Keratinocyte (primary cell): ENCODE data around the gene COL13A1. TPM values are rescaled to one million over a fixed set of nuclear protein-coding genes. Genes with fewer than 3 reads are reported as not detected.

Experiments used
- DNase-seq: peaks from one replicate; pipeline ENCODE4 v3.0.0-alpha.2; 2011; ENCODE audit warnings: low read depth, missing footprints, low spot score
- FAIRE-seq: peaks from 2 replicates; lab custom pipeline; 2011; peaks lifted over from hg19 to GRCh38; lab: Jason Lieb, UNC
- H2AFZ ChIP-seq: 2 replicates; pipeline ENCODE4 v1.6.0; 2012; ENCODE audit warnings: low read length, control low read depth, inconsistent platforms; ENCODE audit not compliant: control insufficient read depth
- H3K27ac ChIP-seq: 2 replicates; pipeline ENCODE4 v1.5.1; 2011; ENCODE audit warnings: low read length; ENCODE audit not compliant: control insufficient read depth, insufficient read depth
- H3K27me3 ChIP-seq: 3 replicates; pipeline ENCODE4 v1.6.0; 2011; ENCODE audit warnings: low read length; ENCODE audit not compliant: control insufficient read depth, insufficient read depth; ENCODE audit errors: extremely low read depth
- H3K36me3 ChIP-seq, 2 experiments: 2 replicates in 1 of 2; 3 replicates in 1 of 2; pipeline ENCODE4 v1.5.1; 2011; ENCODE audit warnings: low read length in 2 of 2, mild to moderate bottlenecking in 1 of 2; ENCODE audit not compliant: control insufficient read depth in 2 of 2, insufficient read depth in 2 of 2; ENCODE audit errors: extremely low read depth in 1 of 2
- H3K4me1 ChIP-seq: 3 replicates; pipeline ENCODE4 v1.5.1; 2011; ENCODE audit warnings: low read length; ENCODE audit not compliant: control insufficient read depth, insufficient read depth; ENCODE audit errors: extremely low read depth
- H3K4me2 ChIP-seq: 3 replicates; pipeline ENCODE4 v1.6.0; 2011; ENCODE audit warnings: low read depth, low read length; ENCODE audit not compliant: control insufficient read depth, insufficient read depth; ENCODE audit errors: extremely low read depth
- H3K4me3 ChIP-seq, 3 experiments: fragments of 200-600 bp in 1 of 3; sonication (generic) in 1 of 3; 2 replicates in 2 of 3; 3 replicates in 1 of 3; pipeline ENCODE4 v1.5.1; 2011 to 2016; ENCODE audit warnings: low read length in 3 of 3, mild to moderate bottlenecking in 3 of 3, control low read depth in 2 of 3, inconsistent platforms in 1 of 3, low read depth in 1 of 3, mixed read lengths in 1 of 3, mixed run types in 1 of 3, moderate library complexity in 1 of 3; ENCODE audit not compliant: control insufficient read depth in 2 of 3, insufficient read depth in 2 of 3; ENCODE audit errors: extremely low read depth in 1 of 3
- H3K79me2 ChIP-seq: 2 replicates; pipeline ENCODE4 v1.6.0; 2012; ENCODE audit warnings: low read length; ENCODE audit not compliant: control insufficient read depth, insufficient read depth
- H3K9ac ChIP-seq: 3 replicates; pipeline ENCODE4 v1.6.0; 2011; ENCODE audit warnings: low read length; ENCODE audit not compliant: control insufficient read depth, insufficient read depth; ENCODE audit errors: extremely low read depth
- H3K9me1 ChIP-seq: 3 replicates; pipeline ENCODE4 v1.6.0; 2011; ENCODE audit warnings: low read length; ENCODE audit not compliant: control insufficient read depth, insufficient read depth; ENCODE audit errors: extremely low read depth
- H3K9me3 ChIP-seq: 2 replicates; pipeline ENCODE4 v1.5.1; 2012; ENCODE audit warnings: low read depth, low read length; ENCODE audit not compliant: control insufficient read depth
- H4K20me1 ChIP-seq: 3 replicates; pipeline ENCODE4 v1.6.0; 2011; ENCODE audit warnings: low read length; ENCODE audit not compliant: control insufficient read depth, insufficient read depth; ENCODE audit errors: extremely low read depth
- EZH2 ChIP-seq: IDR thresholded peaks from one replicate; pipeline ENCODE4 v1.6.1; 2012; ENCODE audit warnings: inconsistent platforms, mild to moderate bottlenecking, low read length, moderate library complexity
- dilution Hi-C: fragments of 300-500 bp; cut with MboI; formaldehyde crosslinking; loops from one replicate; pipeline ENCODE4 v1.7.0; 2020; ENCODE audit warnings: low sequenced_read_pairs; ENCODE audit not compliant: extremely low pct_ligation_motif_present
- polyA plus RNA-seq, 5 experiments: library from polyadenylated mRNA; depleted of rRNA in 3 of 5; stranded (reverse) in 3 of 5; stranded (forward) in 1 of 5; unstranded in 1 of 5; fragments of >200 nt; gene quantifications; 1 replicate in 1 of 5; 2 replicates in 3 of 5; 3 replicates in 1 of 5; pipeline versions ENCODE4 v1.2.1 to v1.2.3, GENCODE V29; 2011 to 2012; ENCODE audit warnings: missing spikeins in 2 of 5, low read depth in 1 of 5, low replicate concordance in 1 of 5
- TF ChIP-seq, protein P1 (sequence below), 3 experiments: IDR thresholded peaks in 1 of 3; conservative IDR thresholded peaks in 1 of 3; optimal IDR thresholded peaks in 1 of 3; 2 replicates in 2 of 3; 3 replicates in 1 of 3; pipeline versions ENCODE3 to v1.5.1; 2011; ENCODE audit warnings: low read length in 3 of 3, mild to moderate bottlenecking in 3 of 3, moderate library complexity in 2 of 3, control low read depth in 1 of 3, inconsistent platforms in 1 of 3; ENCODE audit not compliant: insufficient read depth in 2 of 3; ENCODE audit errors: extremely low read depth in 1 of 3

The COL13A1 gene
- polyA plus RNA-seq, 1 donor (not counting 4 experiments of a cell fraction or from before 2014, with no cell fraction given) = 1.5 TPM

DNA sequence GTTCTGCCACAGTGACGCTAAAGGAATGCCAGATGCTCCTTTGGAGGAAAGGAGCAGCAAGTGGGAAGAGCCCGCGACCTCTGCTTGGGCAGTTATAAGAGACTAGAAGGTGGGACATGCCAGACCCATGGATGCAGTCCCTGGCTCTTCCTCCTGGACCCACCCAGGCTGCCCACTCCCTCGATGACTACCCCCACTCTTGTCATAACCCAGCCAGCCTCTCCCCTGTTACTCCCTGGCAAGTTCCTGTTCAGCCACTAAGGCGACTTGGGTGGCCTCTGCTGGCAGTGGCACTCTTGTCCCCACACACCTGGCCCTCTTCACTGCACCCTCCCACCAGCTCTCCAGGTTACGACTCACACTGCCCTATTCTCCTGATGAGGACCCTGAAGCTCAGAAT lies 33.5 kb downstream of the COL13A1 start:
- no peak overlapping the region for H3K4me3 ChIP-seq
- no peak overlapping the region for H3K9ac ChIP-seq
- no peak overlapping the region for H3K4me2 ChIP-seq
- no peak for TF ChIP-seq EZH2
- TF ChIP-seq, protein P1, sequence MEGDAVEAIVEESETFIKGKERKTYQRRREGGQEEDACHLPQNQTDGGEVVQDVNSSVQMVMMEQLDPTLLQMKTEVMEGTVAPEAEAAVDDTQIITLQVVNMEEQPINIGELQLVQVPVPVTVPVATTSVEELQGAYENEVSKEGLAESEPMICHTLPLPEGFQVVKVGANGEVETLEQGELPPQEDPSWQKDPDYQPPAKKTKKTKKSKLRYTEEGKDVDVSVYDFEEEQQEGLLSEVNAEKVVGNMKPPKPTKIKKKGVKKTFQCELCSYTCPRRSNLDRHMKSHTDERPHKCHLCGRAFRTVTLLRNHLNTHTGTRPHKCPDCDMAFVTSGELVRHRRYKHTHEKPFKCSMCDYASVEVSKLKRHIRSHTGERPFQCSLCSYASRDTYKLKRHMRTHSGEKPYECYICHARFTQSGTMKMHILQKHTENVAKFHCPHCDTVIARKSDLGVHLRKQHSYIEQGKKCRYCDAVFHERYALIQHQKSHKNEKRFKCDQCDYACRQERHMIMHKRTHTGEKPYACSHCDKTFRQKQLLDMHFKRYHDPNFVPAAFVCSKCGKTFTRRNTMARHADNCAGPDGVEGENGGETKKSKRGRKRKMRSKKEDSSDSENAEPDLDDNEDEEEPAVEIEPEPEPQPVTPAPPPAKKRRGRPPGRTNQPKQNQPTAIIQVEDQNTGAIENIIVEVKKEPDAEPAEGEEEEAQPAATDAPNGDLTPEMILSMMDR (optimal IDR thresholded peaks at IDR 0.05 in 1 of 3, IDR thresholded peaks at IDR 0.05 in 1 of 3, conservative IDR thresholded peaks at IDR 0.05 in 1 of 3; ENCODE audit: extremely low read depth in 1 of 3, insufficient read depth in 2 of 3, low read length in 3 of 3) = no peak
- FAIRE-seq (no peak), DNase-seq (no peak)
- H2AFZ ChIP-seq = no peak overlapping the region
- no peaks in the 10 kb centered on the region for H3K9me1 ChIP-seq
- H3K4me1 ChIP-seq = no peaks in the 10 kb centered on the region
- H3K79me2 ChIP-seq = no peaks in the 10 kb centered on the region
- H3K27me3 ChIP-seq = no peaks in the 10 kb centered on the region
- dilution Hi-C loops = no loop called here
- no peaks in the 10 kb centered on the region for H3K36me3 ChIP-seq
- H3K27ac ChIP-seq = no peak overlapping the region
- H3K9me3 ChIP-seq = no peaks in the 10 kb centered on the region
- H4K20me1 ChIP-seq = no peaks in the 10 kb centered on the region

GRCh38 chr10:69835875-69836730 lies 34.4 kb downstream of the COL13A1 start:
- Histone ChIP-seq H3K9me1 (no peaks in the 10 kb centered on the region), H3K9ac (no peak overlapping the region), H3K4me1 (no peaks in the 10 kb centered on the region), H2AFZ (no peak overlapping the region), H3K4me3 (no peak overlapping the region), H4K20me1 (no peaks in the 10 kb centered on the region), H3K4me2 (no peak overlapping the region), H3K79me2 (no peaks in the 10 kb centered on the region), H3K9me3 (no peaks in the 10 kb centered on the region), H3K27me3 (no peaks in the 10 kb centered on the region), H3K27ac (no peak overlapping the region), H3K36me3 (no peaks in the 10 kb centered on the region)
- DNase-seq (no peak), FAIRE-seq (no peak)
- dilution Hi-C loops = no loop called here
- TF ChIP-seq, protein P1 (optimal IDR thresholded peaks at IDR 0.05 in 1 of 3, IDR thresholded peaks at IDR 0.05 in 1 of 3, conservative IDR thresholded peaks at IDR 0.05 in 1 of 3; ENCODE audit: extremely low read depth in 1 of 3, insufficient read depth in 2 of 3, low read length in 3 of 3) = no peak
- no peak for TF ChIP-seq EZH2
